Activated naive CD4-positive, alpha-beta T cell treated with anti-CD3 and anti-CD28 coated beads, Interleukin-2, amount 50 U/mL, for 72 hours (primary cell): ENCODE data around the gene SAMD4A. TPM values are rescaled to one million over a fixed set of nuclear protein-coding genes. Genes with fewer than 3 reads are reported as not detected.

Source experiments
- ATAC-seq, 2 donors: fragments of 150-1000 bp; cut with Tn5 transposase; 2 replicates each; pipeline ENCODE4 v1.10.0; 2021; ENCODE audit warnings: mild to moderate bottlenecking in 2 of 2, moderate library complexity in 2 of 2
- DNase-seq, 2 donors: peaks; one replicate each; pipeline ENCODE4 v3.0.0; 2021 to 2022; ENCODE audit warnings: low spot score in 2 of 2
- H3K27ac Mint-ChIP-seq, 2 donors: one replicate each; pipeline ENCODE4 v1.8.0; 2022; ENCODE audit warnings: mild to moderate bottlenecking in 2 of 2, mixed read lengths in 2 of 2
- H3K36me3 Mint-ChIP-seq, 2 donors: one replicate each; pipeline ENCODE4 v1.8.0; 2022; ENCODE audit warnings: mixed read lengths in 2 of 2
- H3K9me3 Mint-ChIP-seq, 2 donors: one replicate each; pipeline ENCODE4 v1.8.0; 2022; ENCODE audit warnings: mixed read lengths in 2 of 2
- total RNA-seq, 2 donors: library from RNA; stranded (reverse); gene quantifications; one replicate each; pipeline ENCODE4 v1.2.3, GENCODE V29; 2022

Gene SAMD4A
- total RNA-seq, 2 donors from 2014 or later, result 2.3 to 6.8 TPM

GRCh38 chr14:54637270-54638134 is 70.6 kb downstream of the SAMD4A start:
- ATAC-seq, result no peak
- H3K36me3 Mint-ChIP-seq, result peaks cover 0 to 11% of the 10 kb centered on the region in 2 donors
- DNase-seq, result no peak
- no peak overlapping the region for H3K27ac Mint-ChIP-seq
- H3K9me3 Mint-ChIP-seq, result peaks cover 0 to 10% of the 10 kb centered on the region in 2 donors

GRCh38 chr14:54638135-54638446 is 71.2 kb downstream of the SAMD4A start:
- H3K9me3 Mint-ChIP-seq, result peaks cover 0 to 10% of the 10 kb centered on the region in 2 donors
- no peak for DNase-seq
- H3K36me3 Mint-ChIP-seq, result peaks cover 0 to 11% of the 10 kb centered on the region in 2 donors
- ATAC-seq, result no peak
- H3K27ac Mint-ChIP-seq, result no peak overlapping the region

GRCh38 chr14:54639611-54640010 is 72.7 kb downstream of the SAMD4A start:
- H3K36me3 Mint-ChIP-seq, result peaks cover 0 to 11% of the 10 kb centered on the region in 2 donors
- ATAC-seq, result no peak
- peaks cover 0 to 10% of the 10 kb centered on the region in 2 donors for H3K9me3 Mint-ChIP-seq

GRCh38 chr14:54640506-54640905 is 73.6 kb downstream of the SAMD4A start:
- DNase-seq (no peak), ATAC-seq (no peak)
- peaks cover 0 to 10% of the 10 kb centered on the region in 2 donors for H3K9me3 Mint-ChIP-seq
- peaks cover 0 to 11% of the 10 kb centered on the region in 2 donors for H3K36me3 Mint-ChIP-seq
- H3K27ac Mint-ChIP-seq, result no peak overlapping the region

More at GRCh38 chr14:54639611-54640010, 72.7 kb downstream of the SAMD4A start:
- no peak for DNase-seq
- no peak overlapping the region for H3K27ac Mint-ChIP-seq

DNA sequence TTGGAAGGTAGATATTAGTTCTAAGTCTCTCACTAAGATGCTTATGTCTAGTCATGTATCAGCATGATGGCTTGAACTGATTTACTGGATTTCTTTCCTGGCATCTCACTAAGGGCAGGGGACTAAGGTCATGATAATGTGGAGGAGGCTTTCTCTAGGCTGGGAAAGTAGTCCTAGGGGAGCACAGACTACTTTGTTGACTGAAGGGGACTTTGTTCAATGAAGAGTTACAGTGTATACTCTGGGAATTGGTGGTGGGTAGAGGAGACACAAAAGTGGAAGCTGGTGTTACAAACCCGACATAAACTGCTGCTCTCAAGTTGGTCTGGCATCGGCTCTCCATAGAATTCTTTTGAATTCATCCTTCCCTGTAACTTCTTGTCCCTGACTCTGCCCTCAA is 75.2 kb downstream of the SAMD4A start:
- DNase-seq (no peak), ATAC-seq (no peak)
- no peaks in the 10 kb centered on the region for H3K36me3 Mint-ChIP-seq
- H3K9me3 Mint-ChIP-seq, result no peaks in the 10 kb centered on the region
- no peak overlapping the region for H3K27ac Mint-ChIP-seq

DNA sequence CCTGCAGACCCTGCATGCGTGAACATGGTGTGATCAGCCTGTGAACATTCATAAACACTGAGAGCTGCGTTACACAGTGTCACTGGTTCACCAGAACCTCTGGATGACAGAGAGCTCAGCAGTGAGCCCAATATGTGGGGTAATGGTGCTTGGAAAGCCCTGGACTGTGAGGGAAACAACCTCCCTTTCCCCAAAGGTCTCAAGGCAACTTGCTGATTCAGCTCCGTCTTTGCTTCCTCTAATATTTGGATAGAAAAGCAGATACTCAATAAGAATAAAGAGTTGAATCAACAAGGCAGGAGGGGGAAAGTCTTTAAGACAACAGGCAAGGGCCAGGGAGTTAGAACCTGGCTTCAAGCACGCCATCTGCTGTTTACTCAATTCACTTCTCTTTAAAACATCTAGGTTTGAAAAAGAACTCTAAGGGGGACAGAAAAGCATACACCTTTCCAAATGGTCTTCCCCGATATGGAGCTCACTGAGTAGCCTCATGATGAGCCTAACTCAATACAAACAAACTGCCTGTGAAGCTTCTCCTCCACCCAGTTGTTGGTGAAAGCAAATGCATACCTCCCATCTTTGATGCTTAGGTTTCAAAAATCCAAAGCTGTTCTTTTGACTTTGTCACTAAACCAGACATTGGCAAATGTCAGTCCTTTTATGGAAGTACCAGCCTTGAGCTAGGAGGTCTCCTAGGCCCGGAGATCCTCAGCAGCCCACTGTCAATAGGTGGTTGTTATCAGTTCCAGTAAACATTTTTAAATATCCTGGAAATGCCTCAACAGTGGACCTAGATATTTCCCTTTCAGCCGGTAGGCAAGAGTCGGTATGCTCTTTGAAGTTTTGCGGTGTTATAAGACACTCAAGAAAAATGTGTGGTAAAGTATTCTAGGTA is 76.1 kb downstream of the SAMD4A start:
- DNase-seq, result no peak
- Mint-ChIP-seq H3K36me3 (no peaks in the 10 kb centered on the region), H3K9me3 (no peaks in the 10 kb centered on the region), H3K27ac (no peak overlapping the region)
- no peak for ATAC-seq

GRCh38 chr14:54643696-54644176 is 76.8 kb downstream of the SAMD4A start:
- DNase-seq (no peak), ATAC-seq (no peak)
- Mint-ChIP-seq H3K9me3 (no peaks in the 10 kb centered on the region), H3K27ac (no peak overlapping the region), H3K36me3 (no peaks in the 10 kb centered on the region)

DNA sequence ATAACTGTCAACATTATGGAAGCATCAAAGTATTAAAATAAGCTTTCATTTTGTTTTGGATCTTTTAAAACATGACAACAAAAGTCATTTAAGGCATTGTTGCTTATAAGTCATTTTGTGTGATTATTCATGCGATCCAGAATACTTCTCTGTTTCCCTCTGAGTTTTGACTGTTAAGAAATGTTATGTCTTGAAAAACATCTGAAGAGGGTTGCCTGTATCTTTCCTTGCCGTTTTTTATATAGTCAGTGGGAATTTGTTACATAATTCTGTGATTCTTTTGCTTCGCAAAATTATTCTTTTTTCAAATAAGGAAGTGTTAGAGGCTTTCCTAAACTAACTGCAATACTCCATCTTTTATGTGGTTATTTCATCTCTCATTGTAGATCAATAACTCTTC is 78.7 kb downstream of the SAMD4A start:
- DNase-seq (no peak), ATAC-seq (no peak)
- H3K27ac Mint-ChIP-seq, result no peak overlapping the region
- no peaks in the 10 kb centered on the region for H3K36me3 Mint-ChIP-seq
- H3K9me3 Mint-ChIP-seq, result no peaks in the 10 kb centered on the region

GRCh38 chr14:54646626-54647025 is 79.7 kb downstream of the SAMD4A start:
- no peaks in the 10 kb centered on the region for H3K36me3 Mint-ChIP-seq
- H3K27ac Mint-ChIP-seq, result peak overlapping the region in 1 of 2 donors; percentile 73
- ATAC-seq (peak in 1 of 2 donors; percentile 75), DNase-seq (no peak)
- H3K9me3 Mint-ChIP-seq, result no peaks in the 10 kb centered on the region

DNA sequence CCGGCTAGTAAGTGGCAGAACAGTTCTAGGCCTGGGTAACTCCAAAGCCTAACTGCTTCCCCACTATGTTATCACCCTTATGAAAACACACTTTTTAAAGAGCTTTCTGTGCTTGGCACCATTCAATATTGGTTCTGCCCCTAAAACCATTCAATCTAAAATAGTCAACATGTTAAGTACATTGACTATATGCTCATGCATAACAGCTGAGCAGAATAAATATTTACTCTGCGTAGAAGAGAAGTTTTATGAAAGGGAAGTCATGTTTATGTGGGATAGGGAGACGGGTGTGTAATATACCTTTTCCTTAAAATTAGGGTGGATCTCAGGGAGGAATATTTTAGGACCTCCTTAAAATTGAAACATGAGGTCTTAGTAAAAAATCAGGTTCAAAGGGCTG is 80.5 kb downstream of the SAMD4A start:
- no peak for ATAC-seq
- no peak for DNase-seq
- no peaks in the 10 kb centered on the region for H3K9me3 Mint-ChIP-seq

DNA sequence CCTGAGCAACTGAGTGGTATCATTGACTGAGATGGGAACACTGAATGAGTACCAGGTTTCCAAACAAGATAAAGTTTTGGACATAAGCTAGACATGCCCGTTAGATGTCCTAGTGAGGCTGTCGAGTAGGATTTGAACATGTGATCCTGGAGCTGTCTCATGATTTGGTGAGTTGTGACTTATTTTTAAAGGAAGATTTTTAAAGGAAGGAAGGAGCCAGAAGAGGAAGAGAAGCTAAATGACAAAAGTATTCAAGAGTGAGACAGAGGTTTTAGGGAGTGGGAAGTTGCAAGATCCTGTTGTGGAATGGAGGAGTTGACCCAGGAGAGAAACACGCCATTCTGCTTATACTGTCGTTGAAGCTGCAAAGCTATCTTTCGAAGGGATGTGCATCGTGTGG is 82.1 kb downstream of the SAMD4A start:
- ATAC-seq, result no peak
- Mint-ChIP-seq H3K27ac (no peak overlapping the region), H3K36me3 (no peaks in the 10 kb centered on the region), H3K9me3 (no peaks in the 10 kb centered on the region)
- no peak for DNase-seq

More for the DNA sequence above, 80.5 kb downstream of the SAMD4A start:
- no peak overlapping the region for H3K27ac Mint-ChIP-seq
- no peaks in the 10 kb centered on the region for H3K36me3 Mint-ChIP-seq

- Mint-ChIP-seq H3K27ac (no peak overlapping the region), H3K9me3 (peaks cover 0 to 4% of the 10 kb centered on the region in 2 donors), H3K36me3 (no peaks in the 10 kb centered on the region)
- no peak for DNase-seq
- ATAC-seq, result peak in 1 of 2 donors; percentile 40
Measured at GRCh38 chr14:54650331-54650958, 83.5 kb downstream of the SAMD4A start.

DNA sequence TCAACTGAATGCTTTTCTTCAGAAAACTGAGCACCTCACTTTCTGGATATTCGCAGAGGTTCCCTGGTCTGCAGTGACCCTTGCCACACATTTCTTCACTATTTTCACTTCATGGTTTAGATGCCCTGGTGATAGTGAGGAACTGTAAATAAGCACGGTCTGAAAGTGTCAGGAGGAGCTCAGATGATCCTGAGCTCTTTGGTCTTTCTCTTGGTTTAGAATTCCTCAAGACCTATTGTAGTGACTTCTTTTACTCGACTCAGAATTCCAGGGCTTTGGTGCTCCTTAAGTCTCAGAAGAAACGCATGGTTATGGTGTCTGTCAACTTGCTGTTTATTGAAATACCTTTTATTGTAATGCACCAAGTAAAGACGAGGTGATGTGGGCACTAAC is 84.0 kb downstream of the SAMD4A start:
- DNase-seq (no peak), ATAC-seq (no peak)
- no peaks in the 10 kb centered on the region for H3K36me3 Mint-ChIP-seq
- peaks cover 0 to 4% of the 10 kb centered on the region in 2 donors for H3K9me3 Mint-ChIP-seq
- no peak overlapping the region for H3K27ac Mint-ChIP-seq

- no peak for DNase-seq
- Mint-ChIP-seq H3K9me3 (peaks cover 0 to 4% of the 10 kb centered on the region in 2 donors), H3K27ac (no peak overlapping the region), H3K36me3 (no peaks in the 10 kb centered on the region)
- ATAC-seq, result no peak
Measured at GRCh38 chr14:54651649-54652048, 84.7 kb downstream of the SAMD4A start.

DNA sequence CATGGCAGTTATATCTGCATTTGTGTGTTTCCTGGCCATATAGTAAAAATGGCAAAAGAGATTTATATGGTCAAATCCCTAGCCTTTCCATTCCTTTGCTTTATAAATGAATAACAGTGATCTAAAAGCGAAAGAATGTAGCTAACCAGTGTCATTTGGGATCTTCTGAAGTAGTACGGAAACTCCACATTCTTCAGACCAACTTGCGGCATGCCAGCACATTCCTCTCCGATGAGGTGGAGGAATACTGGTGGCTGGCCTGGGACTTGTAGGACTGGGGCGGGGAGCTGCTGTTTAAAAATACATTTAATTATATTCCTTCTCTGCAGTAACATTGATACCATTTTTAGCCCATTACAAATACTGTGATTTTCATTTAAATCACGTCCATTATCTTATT is 85.3 kb downstream of the SAMD4A start:
- Mint-ChIP-seq H3K9me3 (peaks cover 0 to 4% of the 10 kb centered on the region in 2 donors), H3K36me3 (no peaks in the 10 kb centered on the region), H3K27ac (no peak overlapping the region)
- no peak for DNase-seq
- no peak for ATAC-seq

GRCh38 chr14:54652605-54653052 is 85.7 kb downstream of the SAMD4A start:
- DNase-seq (no peak), ATAC-seq (no peak)
- Mint-ChIP-seq H3K9me3 (peaks cover 0 to 4% of the 10 kb centered on the region in 2 donors), H3K36me3 (no peaks in the 10 kb centered on the region), H3K27ac (no peak overlapping the region)
